H1 (cell line): ENCODE results near the gene OTOGL.

ENCODE experiments used
- BACH1 ChIP-seq: IDR thresholded peaks from 2 replicates; pipeline ENCODE4 v1.6.1; 2012; ENCODE audit warnings: low read length, improper control_type of control experiment
- CREB1 ChIP-seq: IDR thresholded peaks from 2 replicates; pipeline ENCODE4 v1.6.1; 2012; ENCODE audit warnings: inconsistent platforms
- TAF1 ChIP-seq: IDR thresholded peaks from 2 replicates; pipeline ENCODE4 v1.6.1; 2011; ENCODE audit warnings: mild to moderate bottlenecking, low read depth, low read length
- USF2 ChIP-seq: IDR thresholded peaks from 2 replicates; pipeline ENCODE4 v1.6.1; 2011; ENCODE audit warnings: low read length, improper control_type of control experiment

GRCh38 chr12:80187660-80188090, 88.3 kb downstream of the OTOGL start:
- TF ChIP-seq CREB1 (no peak), USF2 (no peak), TAF1 (no peak), BACH1 (no peak)
